DMS153 treated with DMSO at 0.1 percent for 48 hours (cell line): ENCODE data around the gene CDH15.

Experiments
- DNase-seq: peaks from one replicate; lab custom pipeline; 2025; ENCODE audit not compliant: unreplicated experiment; lab: John Stamatoyannopoulos, UW

Gene CDH15

DNA sequence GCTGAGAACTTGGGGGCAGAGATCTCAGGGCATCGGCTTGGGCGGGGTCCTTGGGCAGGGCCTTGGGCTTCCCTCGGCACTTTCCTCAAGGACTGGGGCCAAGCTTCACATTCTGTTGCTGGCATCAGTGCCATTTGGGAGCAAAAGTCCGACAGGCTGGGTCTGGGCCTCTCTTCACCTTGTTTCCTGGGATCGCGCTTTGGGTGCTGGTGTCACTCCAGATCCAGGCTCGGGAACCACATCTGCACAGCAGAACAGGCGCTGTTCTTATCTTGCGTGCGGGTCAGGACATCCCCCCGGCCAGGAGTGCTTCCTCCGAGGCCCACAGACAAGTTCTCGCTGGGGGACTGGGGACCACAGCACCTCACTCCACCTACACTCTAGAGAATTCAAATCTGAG is 31.1 kb upstream of the CDH15 start:
- no peak for DNase-seq

DNA sequence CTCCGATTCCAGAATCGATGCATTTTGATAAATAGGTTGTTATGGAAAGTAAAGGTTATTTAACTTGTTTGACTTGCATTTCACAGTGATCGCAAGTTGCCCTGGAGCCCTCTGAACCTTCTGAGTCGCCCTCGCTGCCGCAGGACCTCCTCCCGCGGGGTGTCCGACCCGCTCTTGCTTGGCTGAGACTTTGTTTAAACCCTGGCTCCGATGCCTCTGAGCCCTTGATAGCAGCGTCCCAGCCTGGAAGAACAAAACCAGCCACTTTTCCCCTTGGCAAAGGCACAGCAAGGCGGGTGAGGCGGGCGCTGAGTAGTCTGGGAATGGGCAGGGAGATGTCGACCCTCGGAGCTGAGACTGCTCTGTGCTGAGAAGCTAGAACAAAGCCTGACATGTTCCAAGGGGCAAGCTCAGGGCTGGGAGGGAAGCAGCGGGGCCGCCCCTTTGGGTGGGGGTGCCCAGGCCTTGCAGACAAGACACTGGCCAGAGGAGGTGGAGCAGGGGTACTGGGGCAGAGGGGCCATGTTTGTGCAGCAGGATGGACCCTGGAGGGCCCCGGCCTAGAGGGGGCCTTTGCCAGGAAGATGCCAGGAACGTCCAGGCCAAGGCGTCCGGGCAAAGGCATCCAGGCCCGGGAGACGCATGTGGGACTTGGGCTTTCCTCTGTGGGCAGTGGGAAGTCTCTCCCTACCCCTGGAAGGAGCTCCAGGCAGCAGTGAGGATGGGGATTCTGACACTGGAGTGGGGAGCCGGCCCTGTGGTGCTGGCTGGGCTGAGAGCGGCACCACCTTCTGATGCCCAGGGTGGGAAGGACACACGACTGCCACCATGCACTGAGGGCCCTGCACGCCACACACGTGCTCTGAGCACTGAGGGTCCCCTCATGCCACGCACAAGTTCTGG is 30.3 kb upstream of the CDH15 start:
- no peak for DNase-seq

DNA sequence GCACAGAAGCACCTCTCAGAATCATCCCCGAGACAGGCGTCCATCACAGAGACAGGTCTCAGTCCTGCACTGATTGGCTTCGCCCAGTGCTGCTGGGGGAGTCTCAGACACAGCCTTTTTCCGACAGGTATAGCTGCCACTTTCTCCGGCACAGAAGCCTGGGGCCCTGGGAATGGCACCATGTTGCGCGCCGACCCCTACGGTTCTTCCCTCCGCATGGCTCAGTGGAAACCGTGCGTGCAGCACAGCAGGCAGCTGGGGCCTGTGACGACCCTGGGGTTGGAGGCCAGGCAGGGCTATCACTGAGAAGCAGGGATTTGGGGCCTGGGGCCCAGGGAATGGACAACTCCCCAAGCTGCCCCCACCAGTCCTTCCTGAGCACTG is 29.7 kb upstream of the CDH15 start:
- no peak for DNase-seq

DNA sequence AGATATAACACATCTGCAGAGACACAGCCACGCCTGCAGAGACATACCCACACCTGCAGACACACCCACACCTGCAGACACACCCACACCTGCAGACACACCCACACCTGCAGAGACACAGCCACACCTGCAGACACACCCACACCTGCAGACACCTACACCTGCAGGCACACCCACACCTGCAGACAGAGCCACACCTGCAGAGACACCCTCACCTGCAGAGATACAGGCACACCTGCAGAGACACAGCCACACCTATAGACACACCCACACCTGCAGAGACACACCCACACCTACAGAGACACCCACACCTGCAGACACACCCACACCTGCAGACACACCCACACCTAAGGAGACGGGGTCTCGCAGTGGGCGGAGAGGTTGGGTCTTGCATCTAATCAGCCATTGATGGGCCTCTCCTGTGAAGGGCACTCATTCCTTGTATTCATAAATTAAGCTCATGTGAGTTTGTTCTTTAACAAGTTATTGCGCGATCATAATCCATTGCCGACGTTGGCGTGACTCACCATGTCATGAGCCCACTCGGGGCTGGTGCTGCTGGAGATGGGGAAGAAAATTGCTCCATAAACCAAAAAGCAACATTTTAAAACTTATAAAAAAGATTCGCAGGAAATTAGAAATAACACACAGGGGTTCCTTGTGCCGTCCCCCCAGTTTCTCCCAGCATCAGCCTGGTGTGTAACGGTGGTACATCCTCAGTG is 28.9 kb upstream of the CDH15 start:
- no peak for DNase-seq

DNA sequence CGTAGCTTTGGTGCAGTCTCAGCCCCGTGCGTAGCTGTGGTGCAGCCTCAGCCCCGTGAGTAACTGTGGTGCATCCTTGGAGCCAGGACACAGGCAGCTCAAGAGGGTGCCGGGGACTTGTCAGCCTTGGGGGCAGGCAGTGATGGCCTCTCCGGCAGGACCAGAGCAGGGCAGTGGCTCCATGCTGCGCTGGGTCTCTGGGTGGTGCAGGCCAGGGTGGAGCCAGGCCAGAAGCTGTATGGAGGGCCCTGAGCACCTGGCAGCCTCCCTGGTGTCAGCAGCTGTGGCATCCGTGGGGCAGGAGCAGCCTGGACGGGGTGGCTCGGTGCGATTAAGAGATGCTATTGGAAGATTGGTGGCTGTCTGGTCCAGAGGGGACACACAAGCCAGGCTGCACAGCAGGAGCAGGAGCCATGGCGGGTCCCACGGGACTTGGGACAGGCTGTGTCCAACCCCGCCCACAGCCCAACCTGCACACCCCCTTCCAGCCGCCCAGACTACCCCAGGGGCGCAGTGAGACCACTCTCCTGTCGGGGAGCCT is 28.3 kb upstream of the CDH15 start:
- no peak for DNase-seq

DNA sequence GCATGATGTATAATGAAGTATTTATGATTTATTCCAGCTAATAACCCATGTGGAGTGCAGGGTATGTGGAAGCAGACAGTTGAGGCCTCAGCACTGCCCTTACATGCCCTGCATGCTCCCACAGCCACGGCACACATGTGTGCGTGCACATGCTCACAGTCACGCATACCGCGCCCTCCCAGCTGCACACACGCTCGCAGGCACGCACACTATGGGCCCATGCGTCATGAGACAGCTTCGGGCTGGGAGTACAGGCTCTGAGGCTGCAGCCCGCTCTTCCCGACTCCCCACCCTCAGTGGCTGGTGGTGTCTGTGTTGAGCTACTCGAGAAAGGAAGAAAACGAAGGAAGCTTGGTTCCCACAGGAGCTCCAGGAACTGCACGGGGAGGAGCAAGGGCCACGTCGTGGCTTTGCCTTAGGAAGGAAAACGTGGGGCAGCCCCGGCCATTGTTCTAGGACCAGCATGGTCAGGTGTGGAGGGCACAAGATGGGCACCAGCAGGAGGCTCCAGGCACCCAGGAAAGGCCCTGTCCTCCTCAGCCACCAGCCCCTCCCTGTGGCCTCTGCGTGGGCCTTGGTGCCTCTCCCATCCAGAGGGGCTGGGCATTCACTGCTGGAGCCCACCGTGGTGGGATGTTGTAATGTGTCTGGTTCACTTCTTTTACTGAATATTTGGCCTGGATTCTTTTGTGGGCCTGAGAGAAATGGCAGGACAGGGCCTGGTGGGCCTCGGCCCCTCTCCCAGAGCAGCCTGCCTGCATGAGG is 27.5 kb upstream of the CDH15 start:
- no peak for DNase-seq

DNA sequence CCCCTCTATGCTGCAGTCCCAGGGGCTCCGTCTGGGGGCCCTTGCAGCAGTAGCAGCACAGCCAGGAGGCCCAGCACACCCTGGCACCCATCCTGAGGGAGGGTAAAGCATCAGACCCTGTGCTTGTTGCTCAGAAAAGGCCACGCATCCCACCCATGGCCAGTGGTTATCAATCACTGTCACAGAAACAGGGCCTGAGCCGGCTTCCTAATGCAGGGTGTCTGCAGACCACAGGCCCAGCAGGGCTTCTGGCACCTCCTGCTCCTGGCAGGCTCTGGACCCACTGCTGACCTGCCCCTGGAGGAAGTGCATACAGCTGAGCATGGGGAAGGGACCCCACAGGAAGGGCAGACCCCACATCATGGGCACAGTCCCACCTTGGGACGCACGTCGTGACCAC is 26.9 kb upstream of the CDH15 start:
- DNase-seq, result no peak

DNA sequence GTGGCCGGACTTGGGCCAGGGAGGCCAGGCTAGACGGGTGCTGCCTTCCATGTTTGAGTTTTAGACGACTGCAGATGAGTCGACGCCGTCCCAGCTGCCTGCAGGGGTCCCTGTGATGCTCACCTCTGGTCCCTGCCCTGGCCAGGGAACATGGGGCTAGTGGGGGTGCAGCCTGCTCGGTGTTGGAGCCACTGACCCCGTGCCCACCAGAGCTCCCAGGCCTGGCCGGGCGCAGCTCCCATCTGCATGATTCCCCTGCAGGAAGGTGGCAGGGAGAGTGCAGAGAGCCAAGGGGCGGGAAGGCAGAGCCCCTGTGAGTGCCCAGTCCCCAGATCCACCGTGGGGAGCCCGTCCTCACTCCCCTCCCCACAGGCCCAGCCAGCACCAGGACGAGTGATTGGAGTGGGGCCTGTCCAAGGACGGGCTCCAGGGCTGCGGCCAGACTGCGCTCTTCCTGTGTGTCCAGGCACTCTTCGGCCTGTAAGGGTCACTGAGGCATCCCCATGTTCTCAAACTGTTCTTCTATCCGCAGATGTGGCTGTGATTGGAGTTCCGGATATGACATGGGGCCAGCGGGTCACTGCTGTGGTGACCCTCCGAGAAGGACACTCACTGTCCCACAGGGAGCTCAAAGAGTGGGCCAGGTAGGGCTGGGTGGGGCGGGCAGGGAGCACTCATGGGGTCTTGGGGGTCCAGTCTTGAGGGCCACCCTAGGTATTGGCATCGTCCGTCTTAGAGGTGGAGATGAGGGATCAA is 26.0 kb upstream of the CDH15 start:
- DNase-seq, result no peak

DNA sequence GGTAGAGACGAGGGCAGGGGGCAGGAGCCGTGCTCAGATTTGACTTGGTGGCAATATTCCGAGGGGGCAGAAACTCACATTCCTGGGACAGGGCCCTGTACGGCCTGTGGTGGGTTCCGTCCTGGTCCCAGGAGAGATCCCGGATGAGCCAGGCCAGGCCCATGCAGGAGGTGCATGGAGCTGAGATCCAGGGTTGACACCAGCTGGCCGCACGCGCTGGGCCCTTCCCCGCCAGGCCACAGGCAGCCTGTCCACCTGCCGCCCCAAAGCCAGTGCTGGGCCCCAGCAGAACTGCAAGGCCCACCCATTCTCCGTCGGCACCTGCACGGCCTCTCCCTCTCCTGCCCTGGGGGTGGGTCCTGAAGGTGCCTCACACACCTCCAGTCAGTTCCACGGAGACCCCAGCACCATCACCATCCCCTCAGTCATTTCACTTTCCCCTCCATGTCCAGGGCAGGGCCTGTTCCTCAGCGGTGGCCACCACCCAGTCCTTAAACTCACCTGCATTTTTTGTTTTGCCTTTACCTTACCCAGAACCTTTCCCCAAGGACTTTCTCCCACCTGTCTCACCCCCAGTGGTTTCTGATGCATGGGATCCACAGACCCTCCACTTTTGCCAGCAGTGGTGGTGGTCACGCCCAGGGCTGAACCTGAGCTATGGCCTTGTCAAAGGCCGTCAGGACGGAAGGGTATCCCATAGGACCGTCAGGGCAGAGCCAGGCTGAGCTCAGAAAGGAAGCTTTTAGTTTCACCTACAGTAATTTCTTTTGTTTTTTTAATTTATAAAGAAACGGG is 25.1 kb upstream of the CDH15 start:
- no peak for DNase-seq

DNA sequence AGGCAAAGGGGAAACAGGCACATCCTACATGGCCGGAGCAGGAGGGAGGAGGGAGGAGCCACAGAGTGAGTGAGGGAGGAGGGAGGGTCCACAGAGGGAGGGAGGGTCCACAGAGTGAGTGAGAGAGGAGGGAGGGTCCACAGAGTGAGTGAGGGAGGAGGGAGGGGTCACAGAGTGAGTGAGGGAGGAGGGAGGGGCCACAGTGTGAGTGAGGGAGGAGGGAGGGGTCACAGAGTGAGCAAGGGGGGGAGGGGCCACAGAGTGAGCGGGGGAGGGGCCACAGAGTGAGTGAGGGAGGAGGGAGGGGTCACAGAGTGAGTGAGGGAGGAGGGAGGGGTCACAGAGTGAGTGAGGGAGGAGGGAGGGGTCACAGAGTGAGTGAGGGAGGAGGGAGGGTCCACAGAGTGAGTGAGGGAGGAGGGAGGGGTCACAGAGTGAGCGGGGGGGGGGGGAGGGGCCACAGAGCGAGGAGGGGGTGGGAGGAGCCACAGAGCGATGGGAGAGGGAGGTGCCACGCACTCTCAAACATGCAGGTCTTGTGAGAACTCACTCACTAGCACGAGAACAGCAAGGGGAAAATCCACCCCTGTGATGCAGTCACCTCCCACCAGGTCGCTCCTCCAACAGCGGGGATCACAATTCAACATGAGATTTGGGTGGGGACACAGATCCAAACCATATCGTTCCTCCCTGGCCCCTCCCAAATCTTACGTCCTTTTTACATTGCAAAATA is 24.3 kb upstream of the CDH15 start:
- DNase-seq, result no peak

DNA sequence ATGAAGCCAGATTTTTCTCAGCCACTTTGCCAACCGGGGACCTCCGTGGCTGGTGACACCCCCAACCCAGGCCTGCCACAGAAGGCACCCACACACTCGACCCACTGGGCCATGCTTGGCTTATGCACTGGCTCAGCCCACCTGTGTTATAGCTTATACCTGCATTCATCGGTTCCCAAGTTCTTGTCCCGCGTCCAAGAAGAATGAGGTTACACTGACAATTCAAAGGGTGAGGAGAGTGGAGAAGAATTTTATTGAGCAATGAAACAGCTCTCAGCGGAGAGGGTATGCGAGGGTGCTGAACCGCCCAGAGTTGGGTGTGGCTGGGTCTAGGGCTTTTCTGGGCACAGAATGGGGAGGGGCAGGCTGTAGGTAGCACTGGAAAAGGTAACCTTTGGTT is 22.2 kb upstream of the CDH15 start:
- DNase-seq, result no peak

DNA sequence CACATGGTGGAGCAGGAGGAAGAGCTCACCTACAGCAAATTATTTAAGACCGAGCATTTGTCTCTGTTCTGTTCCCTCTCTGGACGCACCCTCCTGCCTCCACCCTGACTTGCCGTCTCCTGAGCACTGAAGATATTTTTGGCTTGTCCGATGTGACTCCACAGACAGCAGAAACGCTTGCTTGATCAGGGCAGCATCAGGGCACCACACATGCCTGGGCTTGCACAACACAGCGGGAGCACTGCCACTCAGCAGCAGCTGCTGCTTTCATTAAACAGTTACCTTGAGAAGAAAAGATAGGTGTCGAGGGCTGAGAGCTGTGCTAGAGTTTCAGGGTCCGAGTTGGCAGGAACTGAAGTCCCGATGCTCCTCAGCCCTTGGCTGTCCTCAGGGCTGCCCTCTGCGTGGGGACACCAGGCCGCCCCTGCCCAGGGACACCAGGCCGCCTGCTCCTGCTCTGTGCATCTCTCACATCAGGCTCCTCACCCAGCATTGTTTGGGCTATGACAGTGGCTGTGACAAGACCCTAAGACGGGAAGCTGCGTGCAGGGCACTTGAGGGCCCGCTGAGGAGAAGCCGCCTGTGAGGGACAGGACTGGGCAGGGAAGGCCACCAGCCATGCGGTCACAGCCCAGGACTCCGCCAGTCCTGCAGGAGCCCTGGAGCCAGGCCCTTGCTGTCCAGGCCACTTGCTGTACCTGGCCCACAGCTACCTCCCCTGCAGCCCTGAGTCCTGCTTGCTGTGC is 21.3 kb upstream of the CDH15 start:
- DNase-seq, result no peak

DNA sequence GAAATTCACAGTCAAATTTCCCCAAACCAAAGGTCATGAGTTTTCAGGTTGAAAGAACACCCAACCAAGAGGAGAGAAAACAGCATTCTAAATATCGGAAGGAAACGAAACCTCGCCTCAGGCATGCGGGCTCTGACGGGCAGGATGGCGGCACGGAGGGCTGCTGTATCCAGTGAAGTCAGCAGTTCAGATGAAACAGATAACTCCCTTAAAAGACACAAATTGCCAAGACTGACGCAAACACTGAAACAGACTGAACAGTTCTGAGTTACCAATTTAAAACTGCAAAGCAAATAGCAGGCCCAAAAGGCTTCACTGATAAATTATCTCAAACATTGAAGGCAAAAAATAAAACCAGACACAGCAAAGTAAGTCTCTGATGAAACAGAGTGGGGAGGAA is 20.6 kb upstream of the CDH15 start:
- no peak for DNase-seq

DNA sequence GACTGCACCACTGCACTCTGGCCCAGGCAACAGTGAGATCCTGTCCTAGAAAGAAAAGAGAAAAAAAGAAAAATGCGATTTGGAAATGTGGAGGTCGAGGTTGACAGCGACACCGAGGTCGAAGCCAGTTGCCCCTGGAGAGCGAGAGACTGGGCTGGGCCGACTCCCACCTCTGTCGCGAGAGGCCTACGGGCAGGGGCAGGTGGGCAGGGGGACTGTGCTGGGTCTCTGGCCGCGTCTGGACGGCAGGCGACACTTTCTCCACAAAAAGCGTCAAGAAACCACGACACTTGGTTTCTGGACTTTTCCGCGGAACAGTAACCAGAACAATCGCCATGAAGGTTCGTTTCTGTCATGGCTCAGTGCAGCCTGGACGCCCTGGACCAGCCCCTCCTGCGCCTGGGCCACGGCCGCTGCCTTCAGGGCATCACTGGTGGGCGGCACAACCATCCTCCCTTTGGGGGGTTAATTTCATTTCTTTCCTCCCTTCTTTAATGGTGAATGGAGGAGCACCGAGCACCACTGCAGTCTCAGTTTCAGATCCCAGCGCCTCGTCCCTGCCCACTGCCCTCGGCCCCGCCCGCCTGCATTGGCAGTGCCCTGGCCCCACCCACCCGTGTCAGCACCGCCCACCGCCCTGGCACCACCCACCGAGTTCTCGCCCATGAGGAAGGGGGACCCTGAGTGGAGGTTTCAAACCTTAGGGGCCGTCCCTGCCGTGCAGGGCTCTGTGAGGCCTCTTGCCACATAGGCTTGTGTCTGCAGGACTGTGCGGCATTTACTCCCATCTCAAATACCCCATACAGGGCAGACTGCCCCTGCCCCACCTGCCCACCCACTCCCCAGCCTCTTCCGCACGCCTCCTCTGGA is 18.5 kb upstream of the CDH15 start:
- no peak for DNase-seq

DNA sequence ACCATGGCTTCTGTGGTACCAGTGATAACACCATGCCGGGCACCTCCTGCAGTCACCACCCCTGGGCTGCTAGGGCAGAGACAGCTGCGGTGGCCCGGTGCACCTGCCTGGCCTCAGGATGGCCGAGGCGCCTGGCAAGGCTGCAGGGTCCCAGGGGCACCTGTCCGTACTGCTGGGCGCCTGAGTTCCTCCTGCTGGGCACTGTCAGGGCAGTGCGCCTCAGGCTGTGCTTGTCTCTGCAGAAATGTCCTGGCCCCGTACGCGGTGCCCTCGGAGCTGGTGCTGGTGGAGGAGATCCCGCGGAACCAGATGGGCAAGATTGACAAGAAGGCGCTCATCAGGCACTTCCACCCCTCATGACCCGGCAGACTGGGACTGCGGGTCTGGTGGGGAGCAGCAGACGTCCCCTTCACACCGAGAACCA is 17.7 kb upstream of the CDH15 start:
- DNase-seq, result no peak

DNA sequence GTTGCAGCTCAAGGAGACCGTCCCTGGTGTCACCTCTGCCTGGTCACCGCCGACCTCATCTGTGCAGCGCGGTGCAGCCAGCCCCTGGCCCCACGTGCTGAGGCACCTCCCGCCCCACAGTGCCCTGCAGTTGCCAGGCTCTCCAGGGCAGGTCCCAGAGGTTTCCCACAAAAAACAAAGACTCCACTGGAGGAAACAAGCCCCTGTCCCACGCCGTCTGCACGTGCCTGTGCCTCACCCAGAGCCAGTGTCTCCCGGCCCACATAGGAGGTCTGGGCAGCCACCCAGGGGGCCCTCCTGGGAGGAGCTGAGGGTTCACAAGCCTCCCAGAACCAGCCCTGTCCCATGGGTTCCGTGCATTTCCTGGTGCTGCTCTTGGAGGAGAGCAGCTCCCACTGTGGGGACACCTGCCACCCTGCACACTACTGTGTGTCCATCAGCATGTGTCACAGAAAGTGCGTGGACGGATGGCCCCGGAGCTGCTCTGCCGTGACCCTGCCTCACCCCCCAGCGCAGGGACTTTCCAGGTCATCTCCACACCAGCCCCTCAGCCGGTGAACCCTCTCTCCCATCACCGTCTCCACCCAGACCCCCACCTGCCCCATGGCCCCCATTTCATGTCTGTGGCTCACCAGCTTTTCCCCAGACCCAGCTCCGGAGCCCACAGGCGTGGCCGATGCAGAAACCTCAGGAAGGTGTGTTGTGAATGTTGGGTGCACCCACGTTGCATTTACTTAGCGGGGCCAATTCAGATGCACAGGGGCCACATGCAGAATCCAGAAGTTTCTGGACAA is 17.0 kb upstream of the CDH15 start:
- DNase-seq, result no peak

DNA sequence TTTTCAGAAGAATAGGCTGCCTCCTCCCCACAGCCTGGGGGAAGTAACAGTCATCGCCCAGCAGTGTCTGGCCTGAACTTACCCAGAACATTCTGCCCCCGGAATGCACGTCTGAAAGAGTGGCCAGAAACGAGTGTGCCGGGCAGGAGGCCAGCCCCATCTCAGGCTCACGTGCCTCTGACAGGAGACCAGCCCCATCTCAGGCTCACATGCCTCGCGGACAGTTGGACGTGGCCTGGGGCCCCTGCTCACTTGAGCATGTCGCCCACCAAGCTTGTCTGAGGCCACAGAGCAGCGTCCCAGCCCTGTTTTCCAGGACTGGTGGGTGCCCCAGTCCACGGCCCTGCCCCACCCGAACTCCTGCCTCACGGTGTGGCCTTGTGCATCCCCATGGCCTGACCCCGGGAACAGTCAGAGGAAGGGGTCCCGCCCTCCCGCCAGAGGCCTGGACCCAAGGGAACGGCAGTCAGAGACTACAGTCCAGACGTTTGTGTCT is 16.3 kb upstream of the CDH15 start:
- no peak for DNase-seq
